Transverse colon (tissue), 3 donors: ENCODE measurements around the gene PLXNA2.

Source experiments
- POLR2A ChIP-seq: fragments of 450-650 bp; IDR thresholded peaks from one replicate; pipeline ENCODE4 v1.6.1; 2016; ENCODE audit warnings: antibody characterized with exemption, mild to moderate bottlenecking, moderate library complexity
- TF ChIP-seq, protein P1 (sequence below), 5 experiments: fragments of 200-600 bp in 3 of 5; fragments of 450-650 bp in 2 of 5; sonication (generic) in 3 of 5; IDR thresholded peaks; 1 replicate in 2 of 5; 2 replicates in 3 of 5; pipeline ENCODE4 v1.5.1; 2016 to 2017; ENCODE audit warnings: antibody characterized with exemption in 5 of 5, inconsistent platforms in 3 of 5, mild to moderate bottlenecking in 2 of 5, moderate library complexity in 1 of 5

- TF ChIP-seq, protein P1, sequence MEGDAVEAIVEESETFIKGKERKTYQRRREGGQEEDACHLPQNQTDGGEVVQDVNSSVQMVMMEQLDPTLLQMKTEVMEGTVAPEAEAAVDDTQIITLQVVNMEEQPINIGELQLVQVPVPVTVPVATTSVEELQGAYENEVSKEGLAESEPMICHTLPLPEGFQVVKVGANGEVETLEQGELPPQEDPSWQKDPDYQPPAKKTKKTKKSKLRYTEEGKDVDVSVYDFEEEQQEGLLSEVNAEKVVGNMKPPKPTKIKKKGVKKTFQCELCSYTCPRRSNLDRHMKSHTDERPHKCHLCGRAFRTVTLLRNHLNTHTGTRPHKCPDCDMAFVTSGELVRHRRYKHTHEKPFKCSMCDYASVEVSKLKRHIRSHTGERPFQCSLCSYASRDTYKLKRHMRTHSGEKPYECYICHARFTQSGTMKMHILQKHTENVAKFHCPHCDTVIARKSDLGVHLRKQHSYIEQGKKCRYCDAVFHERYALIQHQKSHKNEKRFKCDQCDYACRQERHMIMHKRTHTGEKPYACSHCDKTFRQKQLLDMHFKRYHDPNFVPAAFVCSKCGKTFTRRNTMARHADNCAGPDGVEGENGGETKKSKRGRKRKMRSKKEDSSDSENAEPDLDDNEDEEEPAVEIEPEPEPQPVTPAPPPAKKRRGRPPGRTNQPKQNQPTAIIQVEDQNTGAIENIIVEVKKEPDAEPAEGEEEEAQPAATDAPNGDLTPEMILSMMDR (IDR thresholded peaks at IDR 0.05) = no peak
- no peak for TF ChIP-seq POLR2A
Observed at GRCh38 chr1:208189716-208190115, 54.5 kb downstream of the PLXNA2 start.
